Mesenchymal stem cell (in vitro differentiated cells and primary cell): ENCODE results near the gene MAP1LC3A.

ENCODE experiments used
- DNase-seq: peaks from one replicate; pipeline ENCODE4 v3.0.0-alpha.2; 2013
- H2AFZ ChIP-seq: one replicate; pipeline ENCODE4 v1.6.1; 2013; ENCODE audit warnings: low read depth, mild to moderate bottlenecking, control low read depth, inconsistent platforms, low read length, moderate library complexity
- H2AK5ac ChIP-seq: 2 replicates; pipeline ENCODE4 v1.6.1; 2013; ENCODE audit warnings: low read length, moderate library complexity, mild to moderate bottlenecking, inconsistent platforms; ENCODE audit not compliant: severe bottlenecking
- H2BK120ac ChIP-seq: one replicate; pipeline ENCODE4 v1.6.1; 2013; ENCODE audit warnings: low read depth, mild to moderate bottlenecking, inconsistent platforms, low read length, moderate library complexity
- H2BK12ac ChIP-seq, 2 experiments: one replicate each; pipeline ENCODE4 v1.6.1; 2013; ENCODE audit warnings: inconsistent platforms in 2 of 2, low read length in 2 of 2, mild to moderate bottlenecking in 2 of 2, moderate library complexity in 2 of 2, control low read depth in 1 of 2
- H2BK15ac ChIP-seq: one replicate; pipeline ENCODE4 v1.6.1; 2013; ENCODE audit warnings: mild to moderate bottlenecking, low read depth, inconsistent platforms; ENCODE audit not compliant: poor library complexity, severe bottlenecking
- H2BK5ac ChIP-seq: 2 replicates; pipeline ENCODE4 v1.6.1; 2013; ENCODE audit warnings: low read depth, mild to moderate bottlenecking, low read length, control low read depth, inconsistent platforms; ENCODE audit not compliant: poor library complexity, severe bottlenecking
- H3K14ac ChIP-seq, 2 experiments: one replicate each; pipeline ENCODE4 v1.6.1; 2013; ENCODE audit warnings: inconsistent platforms in 2 of 2, low read length in 2 of 2, control low read depth in 1 of 2, mild to moderate bottlenecking in 1 of 2, moderate library complexity in 1 of 2
- H3K18ac ChIP-seq, 2 experiments: one replicate each; pipeline ENCODE4 v1.6.1; 2013; ENCODE audit warnings: inconsistent platforms in 2 of 2, low read length in 2 of 2, control low read depth in 1 of 2, low read depth in 1 of 2, mild to moderate bottlenecking in 1 of 2
- H3K23ac ChIP-seq, 2 experiments: one replicate each; pipeline ENCODE4 v1.6.1; 2013; ENCODE audit warnings: inconsistent platforms in 2 of 2, low read length in 2 of 2, mild to moderate bottlenecking in 2 of 2, moderate library complexity in 2 of 2, control low read depth in 1 of 2
- H3K27ac ChIP-seq: 2 replicates; pipeline ENCODE4 v1.5.1; 2013; ENCODE audit warnings: mild to moderate bottlenecking, moderate library complexity, low read length, control low read depth, inconsistent platforms; ENCODE audit not compliant: poor library complexity, severe bottlenecking
- H3K27me3 ChIP-seq, 2 experiments: 2 replicates each; pipeline versions ENCODE4 v1.6.1 to v1.7.0; 2013; ENCODE audit warnings: low read length in 2 of 2, mild to moderate bottlenecking in 2 of 2, moderate library complexity in 2 of 2, control low read depth in 1 of 2, inconsistent platforms in 1 of 2; ENCODE audit not compliant: control insufficient read depth in 1 of 2, insufficient read depth in 1 of 2
- H3K36me3 ChIP-seq, 2 experiments: 2 replicates each; pipeline versions ENCODE4 v1.6.1 to v1.7.0; 2013; ENCODE audit warnings: low read length in 2 of 2, control low read depth in 1 of 2, inconsistent platforms in 1 of 2, low read depth in 1 of 2, mild to moderate bottlenecking in 1 of 2; ENCODE audit not compliant: insufficient read depth in 2 of 2, control insufficient read depth in 1 of 2
- H3K4ac ChIP-seq, 2 experiments: one replicate each; pipeline ENCODE4 v1.6.1; 2013; ENCODE audit warnings: inconsistent platforms in 2 of 2, low read length in 2 of 2, mild to moderate bottlenecking in 2 of 2, moderate library complexity in 2 of 2, control low read depth in 1 of 2, low read depth in 1 of 2
- H3K4me1 ChIP-seq: 2 replicates; pipeline ENCODE4 v1.6.1; 2013; ENCODE audit warnings: low read depth, low read length, control low read depth; ENCODE audit not compliant: control insufficient read depth, insufficient read depth
- H3K4me2 ChIP-seq: 2 replicates; pipeline ENCODE4 v1.6.1; 2013; ENCODE audit warnings: low read length, mild to moderate bottlenecking, inconsistent platforms; ENCODE audit not compliant: poor library complexity, severe bottlenecking
- H3K4me3 ChIP-seq, 2 experiments: 2 replicates each; pipeline versions ENCODE4 v1.5.1 to v1.7.0; 2013; ENCODE audit warnings: low read length in 2 of 2, mild to moderate bottlenecking in 2 of 2, control low read depth in 1 of 2, low read depth in 1 of 2; ENCODE audit not compliant: insufficient read depth in 1 of 2
- H3K79me1 ChIP-seq: replicated peaks from 2 replicates; pipeline ENCODE4 v1.6.1; 2013; ENCODE audit warnings: mild to moderate bottlenecking, control low read depth, low read length, inconsistent platforms; ENCODE audit not compliant: poor library complexity, severe bottlenecking
- H3K9ac ChIP-seq: 2 replicates; pipeline ENCODE4 v1.7.0; 2013; ENCODE audit warnings: mild to moderate bottlenecking, low read length, moderate library complexity
- H3K9me3 ChIP-seq: 2 replicates; pipeline ENCODE4 v1.7.0; 2013; ENCODE audit warnings: mild to moderate bottlenecking, low read length; ENCODE audit not compliant: control insufficient read depth
- H4K8ac ChIP-seq: one replicate; pipeline ENCODE4 v1.6.1; 2013; ENCODE audit warnings: inconsistent platforms, mild to moderate bottlenecking, low read length, moderate library complexity
- H4K91ac ChIP-seq: one replicate; pipeline ENCODE4 v1.6.1; 2013; ENCODE audit warnings: mild to moderate bottlenecking, low read length, inconsistent platforms
- WGBS: methylation state at CpG from one replicate; pipeline ENCODE4 v1.1.7; 2013; ENCODE audit warnings: mixed read lengths; 5-methylcytosine and 5-hydroxymethylcytosine counted together

MAP1LC3A gene

GRCh38 chr20:34586488-34587163, 28.1 kb downstream of the MAP1LC3A start:
- H3K27me3 ChIP-seq, result no peaks in the 10 kb centered on the region
- no peak overlapping the region for H3K23ac ChIP-seq
- DNase-seq, result no peak
- no peaks in the 10 kb centered on the region for H3K9me3 ChIP-seq
- no peak overlapping the region for H2BK15ac ChIP-seq
- no peaks in the 10 kb centered on the region for H3K79me1 ChIP-seq
- H3K27ac ChIP-seq, result no peak overlapping the region
- H2AFZ ChIP-seq, result no peak overlapping the region
- H2BK120ac ChIP-seq, result no peak overlapping the region
- H3K4me3 ChIP-seq, result no peak overlapping the region
- no peak overlapping the region for H2BK12ac ChIP-seq
- H3K4ac ChIP-seq, result no peak overlapping the region
- H3K9ac ChIP-seq, result no peak overlapping the region
- H2AK5ac ChIP-seq, result no peak overlapping the region
- H3K4me2 ChIP-seq, result no peak overlapping the region
- 96% methylated on average over 9 of the region's 9 CpGs for WGBS
- H2BK5ac ChIP-seq, result no peak overlapping the region
- H3K18ac ChIP-seq, result no peak overlapping the region
- H3K4me1 ChIP-seq, result peaks cover 8% of the 10 kb centered on the region
- peaks cover 7 to 16% of the 10 kb centered on the region in 2 experiments for H3K36me3 ChIP-seq
- no peak overlapping the region for H4K8ac ChIP-seq
- H3K14ac ChIP-seq, result no peak overlapping the region
- H4K91ac ChIP-seq, result no peak overlapping the region

- 95% methylated on average over 9 of the region's 9 CpGs for WGBS
- Histone ChIP-seq H3K9me3 (no peaks in the 10 kb centered on the region), H3K4me3 (no peak overlapping the region), H2AK5ac (no peak overlapping the region), H2BK120ac (no peak overlapping the region), H3K79me1 (peaks cover 1% of the 10 kb centered on the region), H4K91ac (no peak overlapping the region), H3K4ac (no peak overlapping the region), H2BK15ac (no peak overlapping the region), H3K36me3 (no peaks in the 10 kb centered on the region), H2AFZ (no peak overlapping the region), H3K14ac (no peak overlapping the region), H3K18ac (no peak overlapping the region), H3K23ac (no peak overlapping the region), H3K9ac (no peak overlapping the region), H3K4me2 (no peak overlapping the region), H2BK12ac (no peak overlapping the region), H3K4me1 (no peaks in the 10 kb centered on the region), H4K8ac (no peak overlapping the region), H3K27me3 (no peaks in the 10 kb centered on the region), H3K27ac (no peak overlapping the region), H2BK5ac (no peak overlapping the region)
- no peak for DNase-seq
Observed at GRCh38 chr20:34595377-34596184, 37.1 kb downstream of the MAP1LC3A start.

DNA sequence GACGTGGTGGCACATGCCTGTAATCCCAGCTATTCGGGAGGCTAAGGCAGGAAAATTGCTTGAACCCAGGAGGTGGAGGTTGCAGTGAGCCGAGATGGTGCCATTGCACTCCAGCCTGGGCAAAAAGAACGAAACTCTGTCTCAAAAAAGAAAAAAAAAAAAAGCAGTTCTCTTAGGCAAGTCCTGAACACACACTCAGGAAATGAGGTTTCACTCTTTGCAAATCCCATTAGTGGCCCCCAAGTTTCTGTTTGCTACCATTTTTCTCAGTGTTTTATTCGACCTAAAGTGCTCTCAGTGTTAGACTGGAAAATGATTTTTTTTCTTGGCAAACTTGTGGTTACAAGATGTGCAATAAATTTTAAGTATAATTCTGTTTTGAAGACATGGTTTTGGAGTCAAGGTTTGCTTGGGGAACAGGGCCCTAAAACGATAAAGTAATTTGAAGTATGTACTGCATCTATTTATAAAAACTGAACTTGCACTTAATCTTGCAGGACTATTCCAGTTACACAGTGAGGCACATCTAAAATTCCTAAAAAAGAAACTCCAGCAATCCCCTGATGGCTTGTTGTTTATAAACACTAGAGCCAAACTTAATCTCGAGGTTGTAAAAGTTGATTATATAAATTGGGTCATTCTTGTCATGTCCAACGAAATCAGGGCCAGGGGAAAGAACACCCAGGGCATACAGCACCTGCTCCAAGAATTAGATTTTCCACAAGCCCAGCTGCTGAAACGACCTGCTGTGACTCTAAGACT, 42.6 kb downstream of the MAP1LC3A start:
- H2BK15ac ChIP-seq, result no peak overlapping the region
- no peak overlapping the region for H3K14ac ChIP-seq
- H2AFZ ChIP-seq, result no peak overlapping the region
- H4K8ac ChIP-seq, result no peak overlapping the region
- 78% methylated on average over 8 of the region's 9 CpGs for WGBS
- no peak overlapping the region for H2BK12ac ChIP-seq
- H3K79me1 ChIP-seq, result peaks cover 2% of the 10 kb centered on the region
- H3K27me3 ChIP-seq, result no peaks in the 10 kb centered on the region
- H3K27ac ChIP-seq, result no peak overlapping the region
- H3K4me2 ChIP-seq, result no peak overlapping the region
- H3K4me1 ChIP-seq, result peaks cover 2% of the 10 kb centered on the region
- H3K9me3 ChIP-seq, result no peaks in the 10 kb centered on the region
- H3K4me3 ChIP-seq, result no peak overlapping the region
- H4K91ac ChIP-seq, result no peak overlapping the region
- no peaks in the 10 kb centered on the region for H3K36me3 ChIP-seq
- no peak overlapping the region for H2BK5ac ChIP-seq
- H3K18ac ChIP-seq, result no peak overlapping the region
- peak; percentile 34 for DNase-seq
- no peak overlapping the region for H3K23ac ChIP-seq
- no peak overlapping the region for H2AK5ac ChIP-seq
- no peak overlapping the region for H3K9ac ChIP-seq
- H2BK120ac ChIP-seq, result no peak overlapping the region
- no peak overlapping the region for H3K4ac ChIP-seq
